Astrocyte of the cerebellum (primary cell): ENCODE data around the gene PCGF1.
"Not testable (repeated sequence)": the region's sequence is repeated elsewhere in the genome, so short reads cannot be mapped to it uniquely, and the experiment has no call there.

Experiments used
- DNase-seq: peaks from one replicate; pipeline ENCODE4 v3.0.0-alpha.2; 2011; ENCODE audit warnings: low read depth
- H3K4me3 ChIP-seq: 2 replicates; pipeline ENCODE4 v1.5.1; 2011; ENCODE audit warnings: mild to moderate bottlenecking, low read depth, low read length, moderate library complexity
- in situ Hi-C: cut with HindIII; loops from 2 replicates; pipeline ENCODE4 v1.10.0; 2017; ENCODE audit warnings: low sequenced_read_pairs
- TF ChIP-seq, protein P1 (sequence below): IDR thresholded peaks from 2 replicates; pipeline ENCODE4 v1.5.1; 2012; ENCODE audit warnings: low read length, low read depth, moderate library complexity, mild to moderate bottlenecking; ENCODE audit errors: missing control alignments

Gene PCGF1

DNA sequence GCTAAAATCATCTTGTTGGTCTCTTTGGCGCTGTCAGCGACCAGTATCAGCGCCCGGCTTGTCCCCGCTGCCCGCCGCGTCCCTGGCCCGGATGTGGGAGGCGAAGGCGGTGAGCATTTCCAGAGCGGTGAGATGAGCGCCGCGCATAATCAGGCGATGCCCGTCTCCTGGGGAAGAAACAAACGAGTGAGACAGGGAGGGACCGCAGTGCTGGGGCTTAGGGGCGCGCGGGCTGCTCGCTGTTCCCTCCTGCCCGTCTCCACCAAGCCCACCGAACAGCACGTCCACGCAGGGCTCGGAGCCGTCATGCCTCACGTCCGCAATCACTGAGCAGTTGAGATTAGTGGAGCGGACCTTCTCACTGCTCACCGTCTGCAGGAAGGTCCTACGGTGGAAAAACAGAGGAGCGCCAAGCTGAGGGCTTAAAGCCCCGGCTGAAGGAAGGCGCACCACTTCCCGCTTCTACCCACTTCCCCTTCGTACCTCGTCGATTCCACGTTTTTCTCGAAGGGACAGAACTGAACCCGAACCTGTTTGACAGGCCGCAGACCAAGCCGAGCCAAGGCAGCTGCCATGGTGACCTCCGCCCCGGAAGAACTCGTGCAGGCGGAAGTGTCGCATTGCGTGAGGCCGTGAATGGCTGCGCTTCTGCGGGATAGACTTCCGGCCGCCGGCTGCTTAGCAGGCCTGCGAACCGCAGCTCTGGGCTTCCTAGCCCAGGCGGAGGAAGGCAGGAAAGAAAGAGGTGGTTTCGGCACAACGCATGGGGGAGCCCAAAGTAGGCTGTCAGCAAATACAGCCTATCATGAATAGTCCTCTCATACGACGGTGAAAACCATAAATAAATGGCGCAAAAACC lies 35.2 kb downstream of the PCGF1 start, which contains the start of gene MRPL53:
TSS of gene MRPL53 (minus strand) at position 595 of the 859 bp plus-strand sequence. CDS start at position 575, 20 bp downstream.
- TF ChIP-seq, protein P1, sequence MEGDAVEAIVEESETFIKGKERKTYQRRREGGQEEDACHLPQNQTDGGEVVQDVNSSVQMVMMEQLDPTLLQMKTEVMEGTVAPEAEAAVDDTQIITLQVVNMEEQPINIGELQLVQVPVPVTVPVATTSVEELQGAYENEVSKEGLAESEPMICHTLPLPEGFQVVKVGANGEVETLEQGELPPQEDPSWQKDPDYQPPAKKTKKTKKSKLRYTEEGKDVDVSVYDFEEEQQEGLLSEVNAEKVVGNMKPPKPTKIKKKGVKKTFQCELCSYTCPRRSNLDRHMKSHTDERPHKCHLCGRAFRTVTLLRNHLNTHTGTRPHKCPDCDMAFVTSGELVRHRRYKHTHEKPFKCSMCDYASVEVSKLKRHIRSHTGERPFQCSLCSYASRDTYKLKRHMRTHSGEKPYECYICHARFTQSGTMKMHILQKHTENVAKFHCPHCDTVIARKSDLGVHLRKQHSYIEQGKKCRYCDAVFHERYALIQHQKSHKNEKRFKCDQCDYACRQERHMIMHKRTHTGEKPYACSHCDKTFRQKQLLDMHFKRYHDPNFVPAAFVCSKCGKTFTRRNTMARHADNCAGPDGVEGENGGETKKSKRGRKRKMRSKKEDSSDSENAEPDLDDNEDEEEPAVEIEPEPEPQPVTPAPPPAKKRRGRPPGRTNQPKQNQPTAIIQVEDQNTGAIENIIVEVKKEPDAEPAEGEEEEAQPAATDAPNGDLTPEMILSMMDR = no peak
- peak within 1 kb of the TSS; percentile 70 for H3K4me3 ChIP-seq
- in situ Hi-C loops = no loop called here
- peak; percentile 85 for DNase-seq

DNA sequence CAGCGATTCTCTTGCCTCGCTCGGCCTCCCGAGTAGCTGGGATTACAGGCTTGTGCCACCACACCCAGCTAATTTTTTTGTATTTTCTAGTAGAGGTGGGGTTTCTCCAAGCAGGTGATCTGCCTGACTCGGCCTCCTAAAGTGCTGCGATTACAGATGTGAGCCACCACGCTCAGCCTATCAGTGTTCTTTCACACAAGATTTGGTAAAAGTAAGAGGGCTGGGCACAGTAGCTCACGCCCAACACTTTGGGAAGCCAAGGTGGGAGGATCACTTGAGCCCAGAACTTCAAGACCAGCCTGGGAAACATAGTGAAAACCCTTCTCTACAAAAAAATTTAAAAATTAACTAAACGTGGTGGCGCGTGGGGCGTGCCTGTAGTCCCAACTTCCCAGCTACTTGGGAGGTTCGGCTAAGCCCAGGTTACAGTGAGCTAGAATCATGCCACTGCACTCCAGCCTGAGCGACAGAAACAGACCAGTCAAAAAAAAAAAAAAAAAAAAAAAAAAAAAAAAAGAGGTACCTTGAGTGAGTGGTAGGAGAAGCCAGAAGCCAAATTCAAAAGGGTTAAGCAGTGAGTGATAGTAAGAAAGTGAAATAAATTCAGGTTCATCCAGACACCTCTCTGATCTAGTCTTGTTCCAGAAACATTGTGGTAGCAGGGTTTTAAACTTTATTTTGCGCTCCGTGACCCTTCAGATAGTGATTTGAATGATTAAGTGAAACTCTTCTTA lies 36.0 kb downstream of the PCGF1 start:
- H3K4me3 ChIP-seq = peak overlapping the region; percentile 70
- no peak for DNase-seq
- in situ Hi-C loops = no loop called here
- TF ChIP-seq, protein P1 = no peak

DNA sequence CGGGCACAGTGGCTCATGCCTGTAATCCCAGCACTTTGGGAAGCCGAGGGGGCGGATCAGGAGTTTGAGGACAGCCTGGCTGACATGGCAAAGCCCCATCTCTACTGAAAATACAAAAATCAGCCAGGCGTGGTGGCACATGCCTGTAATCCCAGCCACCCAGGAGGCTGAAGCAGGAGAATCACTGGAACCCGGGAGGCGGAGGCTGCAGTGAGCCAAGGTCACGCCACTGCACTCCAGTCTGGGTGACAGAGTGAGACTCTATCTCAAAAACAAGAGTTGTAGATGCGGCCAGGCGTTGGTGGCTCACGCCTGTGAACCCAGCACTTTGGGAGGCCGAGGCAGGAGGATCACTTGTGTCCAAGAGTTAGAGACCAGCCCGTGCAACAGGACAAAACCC lies 36.8 kb downstream of the PCGF1 start:
- in situ Hi-C loops, H3K4me3 ChIP-seq, DNase-seq: not testable (repeated sequence)

DNA sequence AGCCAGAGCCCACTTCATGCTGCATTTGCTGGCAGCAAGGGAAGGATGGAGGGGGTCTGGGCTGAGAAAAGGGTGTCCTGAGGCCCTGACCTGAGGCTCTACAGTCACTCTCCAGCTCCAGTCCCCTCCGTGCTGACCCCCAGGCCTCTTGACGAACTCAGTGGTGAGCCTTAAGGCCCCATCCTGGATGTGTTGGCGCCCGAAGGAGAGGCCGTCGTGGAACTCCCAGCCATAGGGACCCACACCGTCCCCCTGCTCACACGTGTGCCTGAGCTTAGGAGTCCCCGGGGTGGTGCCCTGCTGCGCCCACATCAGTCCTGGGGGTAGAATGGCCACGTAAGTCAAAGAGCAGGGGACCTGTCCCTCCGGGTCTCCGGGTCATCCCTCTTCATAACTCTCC lies 43.1 kb downstream of the PCGF1 start:
- DNase-seq = no peak
- in situ Hi-C loops = no loop called here
- H3K4me3 ChIP-seq = peak overlapping the region; percentile 72
- TF ChIP-seq, protein P1 = no peak

DNA sequence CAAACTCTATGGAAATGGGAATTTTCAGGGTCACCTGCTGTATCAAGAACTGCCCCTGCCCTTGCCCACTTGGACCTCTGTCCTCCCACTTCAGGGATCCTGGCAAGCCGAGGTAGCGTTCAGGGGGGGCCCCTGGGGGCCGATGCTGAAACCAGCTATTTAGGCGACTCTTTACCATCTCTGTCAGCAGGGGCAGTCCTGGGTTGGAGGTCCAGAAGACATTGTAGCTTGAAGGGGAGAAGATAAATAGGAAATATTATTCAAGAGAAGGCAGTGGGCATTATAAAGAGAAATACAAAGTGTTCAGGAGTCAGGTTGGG lies 44.7 kb downstream of the PCGF1 start:
- TF ChIP-seq, protein P1 = no peak
- H3K4me3 ChIP-seq = no peak overlapping the region
- in situ Hi-C loops = no loop called here
- no peak for DNase-seq

DNA sequence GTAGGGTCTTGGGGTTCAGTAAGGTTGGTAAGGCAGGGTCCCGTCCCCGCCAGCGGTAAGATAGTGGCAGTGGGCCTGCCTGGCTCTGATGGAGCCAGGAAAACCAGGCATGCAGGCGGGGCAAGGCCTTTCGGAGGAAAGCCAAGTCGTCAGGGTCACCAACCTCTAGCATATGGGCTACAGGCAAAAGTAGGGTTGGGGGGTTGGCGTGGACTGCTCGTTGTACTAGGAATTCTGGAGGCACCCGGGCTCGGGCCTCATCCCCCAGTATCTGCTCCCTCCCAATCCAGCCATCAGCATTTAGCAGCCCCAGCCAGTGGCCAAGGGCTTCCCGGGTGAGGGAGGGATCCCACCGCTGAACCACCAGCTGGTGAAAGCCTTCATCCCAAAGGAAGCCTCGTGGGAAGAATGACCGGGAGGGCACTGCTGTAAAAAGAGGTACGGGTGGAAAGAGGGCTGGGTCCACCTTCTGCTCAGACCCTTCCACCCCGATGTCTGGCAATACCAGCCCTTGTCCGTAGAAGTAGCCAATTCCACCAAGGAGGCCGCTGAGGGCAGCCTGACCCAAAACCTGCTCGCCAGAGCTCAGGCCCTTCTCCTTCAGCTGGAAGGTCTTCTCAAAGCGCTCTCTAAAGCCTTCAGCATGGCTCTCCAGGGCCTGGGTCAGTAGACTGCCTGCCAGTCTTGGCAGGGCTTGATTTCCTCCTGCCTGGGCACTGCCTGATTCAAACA lies 45.3 kb downstream of the PCGF1 start:
- in situ Hi-C loops = no loop called here
- no peak overlapping the region for H3K4me3 ChIP-seq
- no peak for DNase-seq
- TF ChIP-seq, protein P1 = no peak
